NCI-H1930 (cell line): ENCODE measurements around the gene POR.
"Not testable (repeated sequence)": the region's sequence is repeated elsewhere in the genome, so short reads cannot be mapped to it uniquely, and the experiment has no call there.

Experiments
- DNase-seq, 2 experiments: peaks; one replicate each; lab custom pipeline; 2025; lab: John Stamatoyannopoulos, UW

Gene POR

GRCh38 chr7:76023002-76023401 lies 108.0 kb downstream of the POR start:
- no peak for DNase-seq

GRCh38 chr7:76029682-76030081 lies 114.7 kb downstream of the POR start:
- not testable (repeated sequence) for DNase-seq

GRCh38 chr7:76031964-76032363 lies 117.0 kb downstream of the POR start:
- no peak for DNase-seq
